SU-DHL-6 (cell line): ENCODE data around the gene FBXW8.

Experiments
- H2AFZ ChIP-seq: fragments of 200-600 bp; sonication (generic); 2 replicates; pipeline ENCODE4 v1.6.1; 2014; ENCODE audit warnings: low read depth, mild to moderate bottlenecking, moderate library complexity, mixed read lengths, antibody characterized with exemption, low read length; ENCODE audit not compliant: severe bottlenecking
- H3F3A ChIP-seq: fragments of 200-600 bp; shearing (Covaris generic); 2 replicates; pipeline ENCODE4 v1.6.0; 2016; ENCODE audit warnings: antibody characterized with exemption, mild to moderate bottlenecking; ENCODE audit not compliant: insufficient read depth
- H3K27ac ChIP-seq: fragments of 200-600 bp; sonication (generic); 2 replicates; pipeline ENCODE4 v1.5.1; 2016; ENCODE audit warnings: low read depth, mild to moderate bottlenecking, low read length, moderate library complexity, mixed read lengths
- H3K27me3 ChIP-seq: fragments of 200-600 bp; sonication (generic), shearing (Covaris generic); 2 replicates; pipeline ENCODE4 v1.6.0; 2014; ENCODE audit warnings: mild to moderate bottlenecking, low read length
- H3K36me3 ChIP-seq: fragments of 200-600 bp; sonication (generic); 2 replicates; pipeline ENCODE4 v1.6.1; 2014; ENCODE audit warnings: mild to moderate bottlenecking, low read length, mixed read lengths
- H3K4me2 ChIP-seq: fragments of 300-600, 200-600 bp; shearing (Covaris generic), sonication (generic); 2 replicates; pipeline ENCODE4 v1.6.0; 2014; ENCODE audit warnings: low read length, low read depth, mild to moderate bottlenecking; ENCODE audit not compliant: poor library complexity, severe bottlenecking
- H3K4me3 ChIP-seq: fragments of 200-600 bp; sonication (generic); 2 replicates; pipeline ENCODE4 v1.5.1; 2014; ENCODE audit warnings: antibody characterized with exemption, low read length, mild to moderate bottlenecking, mixed read lengths; ENCODE audit not compliant: insufficient read depth, poor library complexity, severe bottlenecking
- H3K79me2 ChIP-seq: fragments of 200-600 bp; sonication (generic); 2 replicates; pipeline ENCODE4 v1.6.1; 2014; ENCODE audit warnings: mild to moderate bottlenecking, low read length, moderate library complexity; ENCODE audit not compliant: insufficient read depth
- H3K9ac ChIP-seq: fragments of 200-600 bp; sonication (generic); 2 replicates; pipeline ENCODE4 v1.7.0; 2014; ENCODE audit warnings: mild to moderate bottlenecking, low read length
- H3K9me2 ChIP-seq: fragments of 200-600 bp; sonication (generic); replicated peaks from 2 replicates; pipeline ENCODE4 v1.6.1; 2014; ENCODE audit warnings: low read length; ENCODE audit not compliant: insufficient read depth
- H3K9me3 ChIP-seq: fragments of 200-600 bp; sonication (generic); 2 replicates; pipeline ENCODE4 v1.6.1; 2014; ENCODE audit warnings: low read length, mixed read lengths; ENCODE audit not compliant: insufficient read depth
- H4K20me1 ChIP-seq: fragments of 200-600 bp; sonication (generic); 2 replicates; pipeline ENCODE4 v1.6.1; 2014; ENCODE audit warnings: low read depth, mild to moderate bottlenecking, antibody characterized with exemption, low read length, moderate library complexity, mixed read lengths
- CTCF ChIP-seq: fragments of 200-600 bp; sonication (generic); IDR thresholded peaks from one replicate; pipeline ENCODE4 v1.5.1; 2017; ENCODE audit warnings: antibody characterized with exemption, mild to moderate bottlenecking, low read length, moderate library complexity; ENCODE audit not compliant: insufficient read depth, poor library complexity, severe bottlenecking
- EZH2phosphoT487 ChIP-seq: fragments of 200-600 bp; sonication (generic), shearing (Covaris generic); conservative IDR thresholded peaks from 2 replicates; pipeline ENCODE4 v1.6.1; 2018; ENCODE audit warnings: mild to moderate bottlenecking, antibody characterized with exemption, low read length, moderate library complexity, mixed read lengths

Gene FBXW8

GRCh38 chr12:116919706-116920485, 9.1 kb downstream of the FBXW8 start:
- no peak overlapping the region for H3K4me3 ChIP-seq
- no peak overlapping the region for H2AFZ ChIP-seq
- H3F3A ChIP-seq, result peaks cover 13% of the 10 kb centered on the region; the same call in 1 of the 2 replicates
- H3K36me3 ChIP-seq, result peaks cover 3% of the 10 kb centered on the region; the same call in 1 of the 2 replicates
- no peaks in the 10 kb centered on the region for H3K9me2 ChIP-seq
- H3K27me3 ChIP-seq, result no peaks in the 10 kb centered on the region
- TF ChIP-seq CTCF (no peak), EZH2phosphoT487 (no peak)
- H4K20me1 ChIP-seq, result no peaks in the 10 kb centered on the region; the same call in 1 of the 2 replicates
- H3K4me2 ChIP-seq, result no peak overlapping the region
- H3K79me2 ChIP-seq, result peaks cover 45% of the 10 kb centered on the region
- no peaks in the 10 kb centered on the region for H3K9me3 ChIP-seq
- no peak overlapping the region for H3K27ac ChIP-seq
- H3K9ac ChIP-seq, result no peak overlapping the region

GRCh38 chr12:116920939-116921338, 10.2 kb downstream of the FBXW8 start:
- Histone ChIP-seq H3K9me2 (no peaks in the 10 kb centered on the region), H3K27ac (no peak overlapping the region), H3K4me3 (no peak overlapping the region), H2AFZ (no peak overlapping the region), H3K27me3 (no peaks in the 10 kb centered on the region), H3K79me2 (peaks cover 44% of the 10 kb centered on the region), H3K9ac (no peak overlapping the region), H3K4me2 (no peak overlapping the region), H3K36me3 (peaks cover 3% of the 10 kb centered on the region; the same call in 1 of the 2 replicates), H3K9me3 (no peaks in the 10 kb centered on the region), H3F3A (peaks cover 13% of the 10 kb centered on the region; the same call in 1 of the 2 replicates), H4K20me1 (peaks cover 8% of the 10 kb centered on the region; the same call in 1 of the 2 replicates)
- TF ChIP-seq EZH2phosphoT487, result no peak
- TF ChIP-seq CTCF, result no peak

GRCh38 chr12:116922194-116922897, 11.6 kb downstream of the FBXW8 start:
- no peak overlapping the region for H3K9ac ChIP-seq
- peaks cover 8% of the 10 kb centered on the region; the same call in 1 of the 2 replicates for H4K20me1 ChIP-seq
- no peak overlapping the region for H3K4me3 ChIP-seq
- no peaks in the 10 kb centered on the region for H3K27me3 ChIP-seq
- H3K9me3 ChIP-seq, result no peaks in the 10 kb centered on the region
- H3K9me2 ChIP-seq, result no peaks in the 10 kb centered on the region
- no peak overlapping the region for H3K4me2 ChIP-seq
- peaks cover 13% of the 10 kb centered on the region; the same call in 1 of the 2 replicates for H3F3A ChIP-seq
- no peak for TF ChIP-seq CTCF
- TF ChIP-seq EZH2phosphoT487, result no peak
- H3K79me2 ChIP-seq, result peaks cover 39% of the 10 kb centered on the region
- peaks cover 3% of the 10 kb centered on the region; the same call in 1 of the 2 replicates for H3K36me3 ChIP-seq
- H3K27ac ChIP-seq, result no peak overlapping the region
- no peak overlapping the region for H2AFZ ChIP-seq
